GM19397 (cell line): ENCODE results near the gene ABCA13.

Experiments used
- ATAC-seq: cut with Tn5 transposase; IDR thresholded peaks from one replicate; pipeline ENCODE4 v1.9.1; 2021; ENCODE audit warnings: mild to moderate bottlenecking, moderate library complexity; ENCODE audit not compliant: unreplicated experiment

Gene ABCA13

GRCh38 chr7:48242846-48243245, 71.6 kb downstream of the ABCA13 start:
- no peak for ATAC-seq

GRCh38 chr7:48244864-48245271, 73.6 kb downstream of the ABCA13 start:
- ATAC-seq, result no peak

- peak; percentile 75 for ATAC-seq
Observed at GRCh38 chr7:48245751-48246472, 74.7 kb downstream of the ABCA13 start.

GRCh38 chr7:48249166-48249565, 77.9 kb downstream of the ABCA13 start:
- no peak for ATAC-seq

- no peak for ATAC-seq
Observed at GRCh38 chr7:48250441-48250951, 79.2 kb downstream of the ABCA13 start.

GRCh38 chr7:48251766-48252165, 80.5 kb downstream of the ABCA13 start:
- peak; percentile 87 for ATAC-seq

GRCh38 chr7:48252995-48253394, 81.7 kb downstream of the ABCA13 start:
- ATAC-seq, result no peak

- ATAC-seq, result no peak
Observed at GRCh38 chr7:48255046-48255445, 83.8 kb downstream of the ABCA13 start.

- no peak for ATAC-seq
Observed at GRCh38 chr7:48259463-48260280, 88.4 kb downstream of the ABCA13 start.

GRCh38 chr7:48261696-48262095, 90.4 kb downstream of the ABCA13 start:
- ATAC-seq, result no peak

GRCh38 chr7:48262606-48263310, 91.5 kb downstream of the ABCA13 start:
- no peak for ATAC-seq

GRCh38 chr7:48263311-48263650, 92.0 kb downstream of the ABCA13 start:
- ATAC-seq, result no peak

GRCh38 chr7:48269066-48269465, 97.8 kb downstream of the ABCA13 start:
- no peak for ATAC-seq

- no peak for ATAC-seq
Observed at GRCh38 chr7:48274662-48275061, 103.4 kb downstream of the ABCA13 start.

GRCh38 chr7:48279420-48279819, 108.2 kb downstream of the ABCA13 start:
- ATAC-seq, result no peak

- no peak for ATAC-seq
Observed at GRCh38 chr7:48280100-48280499, 108.8 kb downstream of the ABCA13 start.

- no peak for ATAC-seq
Observed at GRCh38 chr7:48285373-48285772, 114.1 kb downstream of the ABCA13 start.

- ATAC-seq, result no peak
Observed at GRCh38 chr7:48286836-48287235, 115.6 kb downstream of the ABCA13 start.

- ATAC-seq, result no peak
Observed at GRCh38 chr7:48289656-48290055, 118.4 kb downstream of the ABCA13 start.

- ATAC-seq, result no peak
Observed at GRCh38 chr7:48292949-48293348, 121.7 kb downstream of the ABCA13 start.

- no peak for ATAC-seq
Observed at GRCh38 chr7:48295296-48295971, 124.2 kb downstream of the ABCA13 start.
